Endothelial cell of umbilical vein (primary cell): ENCODE data around the gene RNF113B. TPM values are rescaled to one million over a fixed set of nuclear protein-coding genes. Genes with fewer than 3 reads are reported as not detected.

Experiments
- BruUV-seq: library from RNA; stranded (reverse); fragments of 400-500 nt; replicated peaks from 2 replicates; lab custom pipeline; 2021; lab: Mats Ljungman, UMichigan
- CTCF ChIA-PET: fragments of 300-600, 350-600 bp; sonication (Branson Sonifier 250); formaldehyde crosslinking; loops from one replicate; lab custom pipeline; 2021; ENCODE audit warnings: antibody characterized with exemption, inconsistent platforms; lab: Charles Lee
- POLR2A ChIA-PET: fragments of 300-600, 350-600 bp; sonication (Branson Sonifier 250); formaldehyde crosslinking; loops from one replicate; lab custom pipeline; 2021; ENCODE audit warnings: antibody characterized with exemption, inconsistent platforms; lab: Charles Lee
- DNase-seq: peaks from one replicate; pipeline ENCODE4 v3.0.0-alpha.2; 2011; ENCODE audit warnings: low read depth, low spot score
- FAIRE-seq: peaks from 2 replicates; lab custom pipeline; 2011; peaks lifted over from hg19 to GRCh38; lab: Jason Lieb, UNC
- H2AFZ ChIP-seq: 2 replicates; pipeline ENCODE4 v1.6.0; 2012; ENCODE audit warnings: low read depth, low read length, control low read depth, inconsistent platforms
- H3K27ac ChIP-seq: 2 replicates; pipeline ENCODE4 v1.5.1; 2011; ENCODE audit warnings: low read depth, mild to moderate bottlenecking, control low read depth, low read length, moderate library complexity; ENCODE audit not compliant: insufficient read depth
- H3K27me3 ChIP-seq, 2 experiments: 2 replicates each; pipeline versions ENCODE4 v1.6.0 to v1.6.1; 2011; ENCODE audit warnings: low read length in 2 of 2, mixed read lengths in 1 of 2; ENCODE audit not compliant: control insufficient read depth in 2 of 2, insufficient read depth in 2 of 2
- H3K36me3 ChIP-seq, 2 experiments: 2 replicates in 1 of 2; 3 replicates in 1 of 2; pipeline ENCODE4 v1.5.1; 2011; ENCODE audit warnings: low read length in 2 of 2, mild to moderate bottlenecking in 1 of 2, moderate library complexity in 1 of 2; ENCODE audit not compliant: control insufficient read depth in 2 of 2, insufficient read depth in 2 of 2; ENCODE audit errors: extremely low read depth in 1 of 2
- H3K4me1 ChIP-seq: 3 replicates; pipeline ENCODE4 v1.5.1; 2011; ENCODE audit warnings: mild to moderate bottlenecking, low read length; ENCODE audit not compliant: control insufficient read depth, insufficient read depth; ENCODE audit errors: extremely low read depth
- H3K4me2 ChIP-seq: 2 replicates; pipeline ENCODE4 v1.6.1; 2011; ENCODE audit warnings: low read length, control low read depth, mixed read lengths; ENCODE audit not compliant: insufficient read depth
- H3K4me3 ChIP-seq, 3 experiments: fragments of 200-600 bp in 1 of 3; sonication (generic), shearing (Covaris generic) in 1 of 3; replicated peaks in 1 of 3; 2 replicates each; pipeline ENCODE4 v1.5.1; 2011 to 2016; ENCODE audit warnings: control low read depth in 3 of 3, low read length in 3 of 3, mild to moderate bottlenecking in 2 of 3, inconsistent platforms in 1 of 3, low read depth in 1 of 3, moderate library complexity in 1 of 3; ENCODE audit not compliant: insufficient read depth in 1 of 3
- H3K79me2 ChIP-seq: 2 replicates; pipeline ENCODE4 v1.6.0; 2012; ENCODE audit warnings: low read length, inconsistent platforms; ENCODE audit not compliant: control insufficient read depth, insufficient read depth
- H3K9ac ChIP-seq: replicated peaks from 2 replicates; pipeline ENCODE3; 2011; ENCODE audit warnings: low read length, control low read depth; ENCODE audit not compliant: insufficient read depth; ENCODE audit errors: extremely low read depth
- H3K9me1 ChIP-seq: replicated peaks from 3 replicates; pipeline ENCODE4 v1.6.0; 2011; ENCODE audit warnings: mild to moderate bottlenecking, low read length; ENCODE audit not compliant: control insufficient read depth, insufficient read depth; ENCODE audit errors: extremely low read depth
- H3K9me3 ChIP-seq: replicated peaks from 2 replicates; pipeline ENCODE4 v1.5.1; 2012; ENCODE audit warnings: low read length, inconsistent platforms; ENCODE audit not compliant: control insufficient read depth, insufficient read depth
- H4K20me1 ChIP-seq: replicated peaks from 2 replicates; pipeline ENCODE3; 2011; ENCODE audit warnings: mild to moderate bottlenecking, low read length; ENCODE audit not compliant: control insufficient read depth, insufficient read depth; ENCODE audit errors: extremely low read depth
- EZH2 ChIP-seq: IDR thresholded peaks from 2 replicates; pipeline ENCODE4 v1.6.1; 2012; ENCODE audit warnings: borderline replicate concordance, low read depth, mild to moderate bottlenecking, moderate library complexity, low read length, inconsistent platforms; ENCODE audit not compliant: severe bottlenecking
- FOS ChIP-seq: IDR thresholded peaks from 2 replicates; pipeline ENCODE4 v1.6.1; 2011; ENCODE audit warnings: mild to moderate bottlenecking, low read length, moderate library complexity, borderline replicate concordance; ENCODE audit not compliant: insufficient read depth
- GATA2 ChIP-seq: IDR thresholded peaks from 2 replicates; pipeline ENCODE4 v1.7.0; 2011; ENCODE audit warnings: low read depth, mild to moderate bottlenecking, moderate library complexity, mixed read lengths, low read length; ENCODE audit not compliant: insufficient read length, insufficient read depth
- JUN ChIP-seq: IDR thresholded peaks from 2 replicates; pipeline ENCODE4 v1.6.1; 2011; ENCODE audit warnings: borderline replicate concordance, low read depth; ENCODE audit not compliant: insufficient read length, insufficient read depth
- MYC ChIP-seq: IDR thresholded peaks from one replicate; pipeline ENCODE4 v1.6.1; 2011; ENCODE audit warnings: mild to moderate bottlenecking, low read depth, low read length
- POLR2A ChIP-seq: IDR thresholded peaks from 2 replicates; pipeline ENCODE4 v1.6.1; 2012; ENCODE audit warnings: low read depth, mild to moderate bottlenecking, control low read depth, low read length
- POLR2AphosphoS5 ChIP-seq: IDR thresholded peaks from 2 replicates; pipeline ENCODE4 v1.6.1; 2012; ENCODE audit warnings: low read depth, mild to moderate bottlenecking, control low read depth, low read length, moderate library complexity; ENCODE audit not compliant: insufficient read depth
- dilution Hi-C: fragments of 300-500 bp; cut with MboI; formaldehyde crosslinking; loops from one replicate; pipeline ENCODE4 v1.15.0; 2019; ENCODE audit warnings: low sequenced_read_pairs; ENCODE audit not compliant: extremely low pct_ligation_motif_present
- intact Hi-C: fragments of 100-400 bp; cut with micrococcal nuclease; formaldehyde crosslinking; loops from one replicate; pipeline ENCODE4 v1.10.0; 2022
- polyA plus RNA-seq, 4 experiments: library from polyadenylated mRNA; depleted of rRNA in 3 of 4; stranded (reverse) in 3 of 4; unstranded in 1 of 4; fragments of >200 nt; gene quantifications; 2 replicates each; pipeline versions ENCODE4 v1.2.1 to v1.2.3, GENCODE V29; 2011 to 2012; ENCODE audit warnings: missing spikeins in 1 of 4
- total RNA-seq: library from RNA; stranded (reverse); gene quantifications from 2 replicates; pipeline ENCODE4 v1.2.3, GENCODE V29; 2021
- TF ChIP-seq, protein P1 (sequence below), 2 donors: IDR thresholded peaks; 1 replicate in 1 of 2; 2 replicates in 1 of 2; pipeline ENCODE4 v1.5.1; 2011; ENCODE audit warnings: low read length in 2 of 2, mild to moderate bottlenecking in 2 of 2, moderate library complexity in 2 of 2, control low read depth in 1 of 2, inconsistent platforms in 1 of 2, low read depth in 1 of 2; ENCODE audit not compliant: insufficient read depth in 1 of 2; ENCODE audit errors: extremely low read depth in 1 of 2
- TF ChIP-seq, protein P2 (sequence below): IDR thresholded peaks from 2 replicates; pipeline ENCODE4 v1.6.1; 2011; ENCODE audit not compliant: insufficient read depth, insufficient read length

Gene RNF113B
- total and polyA plus RNA-seq, 2 donors (not counting 3 experiments of a cell fraction or from before 2014, with no cell fraction given): not detected

DNA sequence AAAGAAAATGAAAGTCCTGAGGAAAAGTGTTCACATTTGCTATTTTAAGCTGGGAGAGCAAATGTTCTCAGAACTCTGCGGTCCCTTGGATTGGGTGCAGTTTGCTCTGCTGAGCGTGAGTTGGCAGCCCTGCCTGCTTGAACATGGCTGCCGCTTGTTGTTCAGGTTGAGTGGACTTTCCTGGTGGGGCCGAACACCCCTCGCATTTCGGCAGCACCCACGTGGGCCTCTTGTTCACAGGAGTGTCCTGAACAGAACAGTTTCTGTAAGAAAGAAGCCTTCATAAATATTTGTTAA lies 10.8 kb upstream of the RNF113B start:
- no peak overlapping the region for H3K4me2 ChIP-seq
- POLR2A ChIA-PET: no interaction called here

DNA sequence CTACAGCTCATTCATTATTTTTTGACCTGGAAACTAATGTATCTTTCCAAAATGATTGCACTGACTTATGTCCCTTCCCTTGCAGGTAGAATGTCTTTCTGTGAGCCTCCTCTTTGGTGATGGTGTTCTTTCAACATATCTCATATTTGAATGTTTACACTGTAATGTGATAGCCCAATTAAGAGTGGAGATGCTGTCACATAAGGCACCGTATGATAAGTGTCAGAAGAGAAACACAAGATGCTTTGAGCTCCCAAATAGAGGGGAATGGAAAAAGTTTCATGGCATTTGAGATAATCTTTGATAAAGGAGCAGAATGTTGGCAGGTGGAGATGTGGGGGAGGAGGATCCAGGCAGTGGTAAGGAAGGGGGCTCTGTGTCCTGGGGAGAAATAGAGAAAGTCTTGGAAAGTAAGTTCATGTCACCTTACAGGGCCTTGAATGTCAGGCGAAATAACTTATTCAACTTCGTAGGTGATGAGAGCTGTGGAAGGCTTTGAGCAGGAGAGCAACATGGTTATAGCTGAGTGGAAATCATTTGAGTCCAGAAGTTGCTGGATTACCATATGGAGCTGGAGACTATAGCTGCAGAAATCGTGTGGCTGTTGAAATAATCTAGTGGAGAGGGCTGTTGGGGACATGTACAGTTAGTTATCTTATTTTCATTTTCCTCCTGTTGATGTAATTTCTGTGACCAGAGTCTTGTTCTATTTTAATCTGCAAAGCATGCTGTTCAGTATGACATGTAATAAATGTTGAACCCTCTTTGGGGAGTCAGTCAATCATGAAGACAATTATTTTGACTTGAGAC lies 10.3 kb upstream of the RNF113B start:
- no peak overlapping the region for H3K4me2 ChIP-seq
- no peaks in the 10 kb centered on the region for H3K9me1 ChIP-seq
- TF ChIP-seq GATA2 (no peak), EZH2 (no peak), POLR2AphosphoS5 (no peak), POLR2A (no peak), FOS (no peak), JUN (no peak), MYC (no peak)
- TF ChIP-seq, protein P1, sequence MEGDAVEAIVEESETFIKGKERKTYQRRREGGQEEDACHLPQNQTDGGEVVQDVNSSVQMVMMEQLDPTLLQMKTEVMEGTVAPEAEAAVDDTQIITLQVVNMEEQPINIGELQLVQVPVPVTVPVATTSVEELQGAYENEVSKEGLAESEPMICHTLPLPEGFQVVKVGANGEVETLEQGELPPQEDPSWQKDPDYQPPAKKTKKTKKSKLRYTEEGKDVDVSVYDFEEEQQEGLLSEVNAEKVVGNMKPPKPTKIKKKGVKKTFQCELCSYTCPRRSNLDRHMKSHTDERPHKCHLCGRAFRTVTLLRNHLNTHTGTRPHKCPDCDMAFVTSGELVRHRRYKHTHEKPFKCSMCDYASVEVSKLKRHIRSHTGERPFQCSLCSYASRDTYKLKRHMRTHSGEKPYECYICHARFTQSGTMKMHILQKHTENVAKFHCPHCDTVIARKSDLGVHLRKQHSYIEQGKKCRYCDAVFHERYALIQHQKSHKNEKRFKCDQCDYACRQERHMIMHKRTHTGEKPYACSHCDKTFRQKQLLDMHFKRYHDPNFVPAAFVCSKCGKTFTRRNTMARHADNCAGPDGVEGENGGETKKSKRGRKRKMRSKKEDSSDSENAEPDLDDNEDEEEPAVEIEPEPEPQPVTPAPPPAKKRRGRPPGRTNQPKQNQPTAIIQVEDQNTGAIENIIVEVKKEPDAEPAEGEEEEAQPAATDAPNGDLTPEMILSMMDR (IDR thresholded peaks at IDR 0.05; ENCODE audit: extremely low read depth in 1 of 2, insufficient read depth in 1 of 2, low read depth in 1 of 2, low read length in 2 of 2): no peak
- TF ChIP-seq, protein P2, sequence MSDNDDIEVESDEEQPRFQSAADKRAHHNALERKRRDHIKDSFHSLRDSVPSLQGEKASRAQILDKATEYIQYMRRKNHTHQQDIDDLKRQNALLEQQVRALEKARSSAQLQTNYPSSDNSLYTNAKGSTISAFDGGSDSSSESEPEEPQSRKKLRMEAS: no peak
- no peak for DNase-seq
- no peaks in the 10 kb centered on the region for H3K36me3 ChIP-seq
- intact Hi-C loops: no loop called here
- no peaks in the 10 kb centered on the region for H3K9me3 ChIP-seq
- H3K27ac ChIP-seq: no peak overlapping the region
- FAIRE-seq: no peak
- ChIA-PET POLR2A (no interaction called here), CTCF (interaction anchor here (0.6 kb wide), 1 partner anchor 10 kb away, joined by 3 read pairs; no protein-coding TSS in a partner anchor)
- peaks cover 3% of the 10 kb centered on the region for H4K20me1 ChIP-seq
- no peak overlapping the region for H3K9ac ChIP-seq
- H2AFZ ChIP-seq: no peak overlapping the region
- H3K27me3 ChIP-seq: no peaks in the 10 kb centered on the region
- dilution Hi-C loops: no loop called here
- peaks cover 11% of the 10 kb centered on the region for H3K79me2 ChIP-seq
- no TSS peak for BruUV-seq
- no peaks in the 10 kb centered on the region for H3K4me1 ChIP-seq
- no peak overlapping the region for H3K4me3 ChIP-seq

More for the DNA sequence above, 10.8 kb upstream of the RNF113B start:
- CTCF ChIA-PET: no interaction called here
- Histone ChIP-seq H3K27ac (no peak overlapping the region), H2AFZ (no peak overlapping the region), H3K36me3 (no peaks in the 10 kb centered on the region), H3K9me1 (no peaks in the 10 kb centered on the region), H3K9me3 (no peaks in the 10 kb centered on the region), H3K9ac (no peak overlapping the region), H3K27me3 (no peaks in the 10 kb centered on the region), H3K4me3 (no peak overlapping the region), H4K20me1 (peaks cover 3% of the 10 kb centered on the region), H3K79me2 (peaks cover 11% of the 10 kb centered on the region), H3K4me1 (no peaks in the 10 kb centered on the region)
- intact Hi-C loops: no loop called here
- DNase-seq (no peak), FAIRE-seq (no peak)
- BruUV-seq: no TSS peak
- TF ChIP-seq, protein P1 (IDR thresholded peaks at IDR 0.05; ENCODE audit: extremely low read depth in 1 of 2, insufficient read depth in 1 of 2, low read depth in 1 of 2, low read length in 2 of 2): no peak
- dilution Hi-C loops: no loop called here
